ENCODE measurements around the gene MTOR. TPM values are rescaled to one million over a fixed set of nuclear protein-coding genes. Genes with fewer than 3 reads are reported as not detected.

MTOR gene
- total and polyA plus RNA-seq, 10 of the 15 experiments (the other 5 are each of a cell fraction or from before 2014, with no cell fraction given): 6.6 to 41.8 (median 29.8) TPM

GRCh38 chr1:11309385-11309784, 47.0 kb upstream of the MTOR start (continued):
- TF ChIP-seq ZNF687 (IDR thresholded peaks at IDR 0.05) (no peak), SIX5 (IDR thresholded peaks at IDR 0.05; ENCODE audit: low read depth, low read length, severe bottlenecking) (no peak), CHD1 (IDR thresholded peaks at IDR 0.05; ENCODE audit: low read depth, low read length) (no peak), PKNOX1 (IDR thresholded peaks at IDR 0.05) (no peak), BCL11A (IDR thresholded peaks at IDR 0.05; ENCODE audit: low read depth, low read length) (no peak)

GRCh38 chr1:11308699-11309224, 46.4 kb upstream of the MTOR start:
- ChIA-PET CTCF (no interaction called here), SMC1A (ENCODE audit: uncharacterized antibody, unreplicated experiment) (interaction anchor here (1.1 kb wide), 1 partner anchor 16 kb away, joined by 3 read pairs; no protein-coding TSS in a partner anchor), RAD21 (ENCODE audit: unreplicated experiment) (no interaction called here), POLR2A (no interaction called here)
- Histone ChIP-seq H3K36me3 (ENCODE audit: control insufficient read depth in 2 of 2, insufficient read depth in 2 of 2, low read length in 1 of 2) (no peaks in the 10 kb centered on the region), H3K9me3 (replicated peaks; ENCODE audit: control insufficient read depth, insufficient read depth, low read length) (no peaks in the 10 kb centered on the region), H3K79me2 (ENCODE audit: control insufficient read depth, insufficient read depth, low read length) (no peaks in the 10 kb centered on the region), H3K27me3 (replicated peaks in 1 of 2; ENCODE audit: control insufficient read depth in 2 of 2, insufficient read depth in 2 of 2, low read length in 1 of 2) (no peaks in the 10 kb centered on the region; a peak in 2 of 4 replicates), H3K9ac (ENCODE audit: control insufficient read depth, insufficient read depth, low read length) (no peak overlapping the region), H3K4me3 (no peak overlapping the region), H3K4me2 (ENCODE audit: control insufficient read depth, insufficient read depth) (no peak overlapping the region), H3K4me1 (ENCODE audit: control insufficient read depth, insufficient read depth, low read length) (no peaks in the 10 kb centered on the region), H4K20me1 (ENCODE audit: control insufficient read depth, insufficient read depth) (no peaks in the 10 kb centered on the region), H3K27ac (ENCODE audit: control insufficient read depth, insufficient read depth) (no peak overlapping the region), H2AFZ (ENCODE audit: control insufficient read depth, low read depth, low read length) (no peak overlapping the region)
- intact Hi-C loops (cut with micrococcal nuclease; ENCODE audit: unreplicated experiment) (no loop called here), in situ Hi-C loops (cut with MboI) (no loop called here)
- no peak for DNase-seq (ENCODE audit: low read depth, low spot score)
- BruUV-seq (replicated peaks): no TSS peak
- no peak for ATAC-seq
- 35% methylated on average over 6 of the region's 6 CpGs for WGBS (ENCODE audit: insufficient coverage, insufficient replicate concordance, low lambda C conversion rate, missing lambda C conversion rate)
- no peak for FAIRE-seq
- no peak for TF ChIP-seq ESRRA (IDR thresholded peaks at IDR 0.05; ENCODE audit: low read length)
- TF ChIP-seq DPF2 (IDR thresholded peaks at IDR 0.05): no peak
- TF ChIP-seq BACH1 (IDR thresholded peaks at IDR 0.05; ENCODE audit: borderline replicate concordance): no peak
- TF ChIP-seq TBL1XR1 (IDR thresholded peaks at IDR 0.05; ENCODE audit: low read depth, low read length): no peak
- no peak for TF ChIP-seq IRF5 (IDR thresholded peaks at IDR 0.05; ENCODE audit: borderline replicate concordance)
- TF ChIP-seq PKNOX1 (IDR thresholded peaks at IDR 0.05): no peak
- TF ChIP-seq SMAD5 (IDR thresholded peaks at IDR 0.05; ENCODE audit: low read depth): no peak
- no peak for TF ChIP-seq CEBPZ (IDR thresholded peaks at IDR 0.05; ENCODE audit: low read depth, low read length)
